Measurements from ENCODE around the gene E2F8. TPM values are rescaled to one million over a fixed set of nuclear protein-coding genes. Genes with fewer than 3 reads are reported as not detected.

E2F8 gene
- total RNA-seq, 1 experiment from 2014 or later: 11.3 TPM

DNA sequence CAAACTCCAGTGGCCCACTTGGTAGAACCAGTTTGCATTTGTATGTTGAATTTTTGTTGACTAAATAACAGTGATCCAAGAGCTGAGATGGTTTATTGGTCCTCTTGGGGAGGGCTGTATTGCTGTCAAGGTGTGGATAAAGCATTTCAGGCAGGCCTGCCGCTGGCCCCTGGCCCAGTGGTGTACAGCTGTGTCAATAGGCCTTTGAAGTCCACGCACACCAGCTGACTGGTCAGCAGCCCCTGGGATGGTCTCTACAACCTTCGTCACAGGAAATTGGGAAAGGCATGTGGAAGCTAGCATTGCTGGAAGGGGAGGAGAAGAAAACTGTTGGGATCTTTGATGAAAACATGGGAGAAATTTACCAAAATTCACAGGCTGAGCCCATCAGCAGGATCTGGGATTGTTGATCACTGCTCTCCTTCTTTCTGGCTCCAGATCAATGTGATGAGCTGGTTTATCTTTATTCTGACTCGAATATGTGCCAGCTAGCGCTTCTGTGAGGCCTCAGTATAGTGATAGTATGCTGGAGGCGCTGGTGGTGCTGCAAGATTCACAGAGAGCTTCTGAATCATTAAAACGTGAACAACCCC lies 12.5 kb upstream of the E2F8 start:
- Histone ChIP-seq H3T11ph (ENCODE audit: low read length) (no peak overlapping the region), H3K23me2 (ENCODE audit: insufficient read length, low read depth, low read length, poor library complexity, severe bottlenecking) (no peaks in the 10 kb centered on the region), H4K20me1 (ENCODE audit: control insufficient read depth, insufficient read depth, insufficient read length) (no peaks in the 10 kb centered on the region), H3K79me1 (ENCODE audit: insufficient read depth, low read depth, low read length, poor library complexity, severe bottlenecking) (no peaks in the 10 kb centered on the region), H2BK15ac (ENCODE audit: low read depth, low read length) (no peak overlapping the region), H3K14ac (ENCODE audit: insufficient read depth, low read length) (no peak overlapping the region), H3K9ac (ENCODE audit: extremely low read depth, insufficient read length, low read length) (no peak overlapping the region), H3K56ac (ENCODE audit: insufficient read length, low read depth, low read length) (no peak overlapping the region), H3K4me1 (ENCODE audit: insufficient read depth, low read length) (no peaks in the 10 kb centered on the region), H3K23ac (ENCODE audit: insufficient read length, low read depth, low read length) (no peak overlapping the region), H3K27me3 (ENCODE audit: insufficient read depth, low read length) (no peaks in the 10 kb centered on the region), H3K79me2 (ENCODE audit: insufficient read depth, low read length) (no peaks in the 10 kb centered on the region), H2BK5ac (ENCODE audit: insufficient read length, low read length) (no peak overlapping the region), H2AFZ (ENCODE audit: low read length) (no peak overlapping the region), H3K18ac (ENCODE audit: insufficient read length, low read depth, low read length) (no peak overlapping the region), H3K4me2 (ENCODE audit: insufficient read depth, insufficient read length, low read length) (no peak overlapping the region), H2BK120ac (ENCODE audit: low read depth, low read length, poor library complexity, severe bottlenecking) (no peak overlapping the region), H2BK12ac (ENCODE audit: insufficient read length, low read depth, low read length) (no peak overlapping the region), H3K27ac (ENCODE audit: insufficient read length, low read depth, low read length) (no peak overlapping the region), H4K91ac (ENCODE audit: insufficient read length, low read depth, low read length) (no peak overlapping the region), H4K8ac (replicated peaks; ENCODE audit: insufficient read length, low read depth, low read length) (no peak overlapping the region), H3K9me3 (ENCODE audit: control insufficient read depth, low read depth, low read length) (no peaks in the 10 kb centered on the region), H2BK20ac (ENCODE audit: low read depth, low read length, poor library complexity, severe bottlenecking) (no peak overlapping the region), H2AK5ac (ENCODE audit: insufficient read length, low read length) (no peak overlapping the region), H4K5ac (ENCODE audit: insufficient read length, low read depth, low read length) (no peak overlapping the region), H3K4ac (ENCODE audit: low read depth, low read length) (no peak overlapping the region)
- no peak for TF ChIP-seq CTCF (conservative IDR thresholded peaks at IDR 0.05)
- Mint-ChIP-seq H3K9me3 (peaks cover 15 to 27% of the 10 kb centered on the region in 2 experiments), H3K4me3 (no peak overlapping the region), H3K27ac (no peak overlapping the region), H3K27me3 (ENCODE audit: low read depth) (peaks cover 26% of the 10 kb centered on the region), H3K36me3 (ENCODE audit: insufficient read depth in 1 of 3, low read depth in 3 of 3) (peaks cover 3 to 19% (median 8%) of the 10 kb centered on the region in 3 experiments; a peak in 5 of 7 replicates), H3K4me1 (no peaks in the 10 kb centered on the region)
- DNase-seq: no peak
- WGBS (ENCODE audit: extremely low coverage, insufficient read length, low lambda C conversion rate): no CpG with 5 or more reads among the region's 7 CpGs
